T-helper 17 cell (primary cell): ENCODE results near the gene AFF3. TPM values are rescaled to one million over a fixed set of nuclear protein-coding genes. Genes with fewer than 3 reads are reported as not detected.

Experiments
- ATAC-seq: fragments of 150-1000 bp; cut with Tn5 transposase; 2 replicates; pipeline ENCODE4 v1.10.0; 2021; ENCODE audit warnings: mild to moderate bottlenecking, moderate library complexity
- DNase-seq, 3 donors: peaks; one replicate each; pipeline versions ENCODE4 v3.0.0 to v3.0.0-alpha.2; 2020 to 2021
- H3K9me3 ChIP-seq: one replicate; pipeline ENCODE4 v1.7.0; 2013; ENCODE audit warnings: low read length, mild to moderate bottlenecking; ENCODE audit not compliant: control insufficient read depth, poor library complexity, severe bottlenecking
- H3K27ac Mint-ChIP-seq: one replicate; pipeline ENCODE4 v1.8.0; 2022; ENCODE audit warnings: mild to moderate bottlenecking, moderate library complexity, mixed read lengths
- H3K27me3 Mint-ChIP-seq: one replicate; pipeline ENCODE4 v1.8.0; 2022; ENCODE audit warnings: mixed read lengths
- H3K36me3 Mint-ChIP-seq: one replicate; pipeline ENCODE4 v1.8.0; 2022; ENCODE audit warnings: low read depth, mixed read lengths
- H3K4me1 Mint-ChIP-seq: one replicate; pipeline ENCODE4 v1.8.0; 2022; ENCODE audit warnings: mild to moderate bottlenecking, mixed read lengths
- H3K4me3 Mint-ChIP-seq: one replicate; pipeline ENCODE4 v1.8.0; 2022; ENCODE audit warnings: mild to moderate bottlenecking, moderate library complexity, mixed read lengths
- total RNA-seq, 4 donors: library from RNA in 2 of 4; stranded (reverse) in 2 of 4; gene quantifications; one replicate each; pipeline ENCODE4 v1.2.3 and lab custom pipeline; 2022 to 2026

The AFF3 gene
- total RNA-seq, 2 donors from 2014 or later: 6.5 to 14.4 TPM

- H3K9me3 ChIP-seq: no peaks in the 10 kb centered on the region
- Mint-ChIP-seq H3K27me3 (peaks cover 5% of the 10 kb centered on the region), H3K4me3 (no peak overlapping the region), H3K36me3 (no peaks in the 10 kb centered on the region), H3K4me1 (no peaks in the 10 kb centered on the region), H3K27ac (no peak overlapping the region)
- ATAC-seq (no peak), DNase-seq (no peak)
These were observed 220.5 kb downstream of the AFF3 start for GRCh38 chr2:99921903-99922302.

- Mint-ChIP-seq H3K4me3 (no peak overlapping the region), H3K27ac (no peak overlapping the region), H3K27me3 (peaks cover 10% of the 10 kb centered on the region), H3K4me1 (peaks cover 3% of the 10 kb centered on the region), H3K36me3 (no peaks in the 10 kb centered on the region)
- no peak for DNase-seq
- ATAC-seq: no peak
- no peaks in the 10 kb centered on the region for H3K9me3 ChIP-seq
These were observed 224.0 kb downstream of the AFF3 start for GRCh38 chr2:99918389-99918788.

GRCh38 chr2:99915108-99915675, 227.2 kb downstream of the AFF3 start:
- ATAC-seq: no peak
- no peak overlapping the region for H3K4me3 Mint-ChIP-seq
- no peaks in the 10 kb centered on the region for H3K9me3 ChIP-seq
- no peak for DNase-seq
- H3K4me1 Mint-ChIP-seq: peaks cover 3% of the 10 kb centered on the region
- H3K27ac Mint-ChIP-seq: no peak overlapping the region
- no peaks in the 10 kb centered on the region for H3K36me3 Mint-ChIP-seq
- H3K27me3 Mint-ChIP-seq: peaks cover 10% of the 10 kb centered on the region

GRCh38 chr2:99911736-99912135, 230.7 kb downstream of the AFF3 start:
- Mint-ChIP-seq H3K27me3 (peaks cover 5% of the 10 kb centered on the region), H3K4me1 (peaks cover 6% of the 10 kb centered on the region), H3K27ac (no peak overlapping the region), H3K36me3 (no peaks in the 10 kb centered on the region), H3K4me3 (no peak overlapping the region)
- ATAC-seq: no peak
- DNase-seq: no peak
- H3K9me3 ChIP-seq: no peaks in the 10 kb centered on the region

- DNase-seq (no peak), ATAC-seq (no peak)
- Mint-ChIP-seq H3K27me3 (peaks cover 2% of the 10 kb centered on the region), H3K36me3 (no peaks in the 10 kb centered on the region), H3K4me1 (peaks cover 3% of the 10 kb centered on the region), H3K27ac (no peak overlapping the region), H3K4me3 (no peak overlapping the region)
- H3K9me3 ChIP-seq: no peaks in the 10 kb centered on the region
These were observed 231.5 kb downstream of the AFF3 start for GRCh38 chr2:99910902-99911301.

- H3K27me3 Mint-ChIP-seq: peaks cover 20% of the 10 kb centered on the region
- no peak overlapping the region for H3K27ac Mint-ChIP-seq
- peaks cover 3% of the 10 kb centered on the region for H3K4me1 Mint-ChIP-seq
- H3K36me3 Mint-ChIP-seq: peaks cover 2% of the 10 kb centered on the region
- no peak for DNase-seq
- H3K9me3 ChIP-seq: no peaks in the 10 kb centered on the region
- H3K4me3 Mint-ChIP-seq: no peak overlapping the region
- ATAC-seq: no peak
These were observed 236.8 kb downstream of the AFF3 start for GRCh38 chr2:99905636-99906035.

GRCh38 chr2:99905025-99905424, 237.4 kb downstream of the AFF3 start:
- H3K9me3 ChIP-seq: no peaks in the 10 kb centered on the region
- DNase-seq (no peak), ATAC-seq (no peak)
- H3K4me1 Mint-ChIP-seq: peaks cover 3% of the 10 kb centered on the region
- H3K4me3 Mint-ChIP-seq: no peak overlapping the region
- peaks cover 20% of the 10 kb centered on the region for H3K27me3 Mint-ChIP-seq
- peaks cover 2% of the 10 kb centered on the region for H3K36me3 Mint-ChIP-seq
- H3K27ac Mint-ChIP-seq: no peak overlapping the region

GRCh38 chr2:99903981-99904380, 238.4 kb downstream of the AFF3 start:
- Mint-ChIP-seq H3K4me3 (no peak overlapping the region), H3K4me1 (peaks cover 3% of the 10 kb centered on the region), H3K36me3 (peaks cover 2% of the 10 kb centered on the region), H3K27me3 (peaks cover 24% of the 10 kb centered on the region), H3K27ac (no peak overlapping the region)
- H3K9me3 ChIP-seq: no peaks in the 10 kb centered on the region
- DNase-seq (no peak), ATAC-seq (no peak)

- peaks cover 7% of the 10 kb centered on the region for H3K36me3 Mint-ChIP-seq
- DNase-seq: no peak
- H3K9me3 ChIP-seq: no peaks in the 10 kb centered on the region
- ATAC-seq: no peak
- H3K4me3 Mint-ChIP-seq: no peak overlapping the region
- peaks cover 25% of the 10 kb centered on the region for H3K27me3 Mint-ChIP-seq
- H3K27ac Mint-ChIP-seq: no peak overlapping the region
- H3K4me1 Mint-ChIP-seq: peaks cover 8% of the 10 kb centered on the region
These were observed 241.8 kb downstream of the AFF3 start for GRCh38 chr2:99900556-99900955.

- H3K27me3 Mint-ChIP-seq: peaks cover 25% of the 10 kb centered on the region
- no peak overlapping the region for H3K4me3 Mint-ChIP-seq
- DNase-seq: no peak
- H3K4me1 Mint-ChIP-seq: peaks cover 8% of the 10 kb centered on the region
- H3K27ac Mint-ChIP-seq: no peak overlapping the region
- H3K9me3 ChIP-seq: no peaks in the 10 kb centered on the region
- no peak for ATAC-seq
- H3K36me3 Mint-ChIP-seq: peaks cover 7% of the 10 kb centered on the region
These were observed 242.5 kb downstream of the AFF3 start for GRCh38 chr2:99899882-99900281.

GRCh38 chr2:99899058-99899855, 243.1 kb downstream of the AFF3 start:
- Mint-ChIP-seq H3K27ac (no peak overlapping the region), H3K4me1 (peaks cover 8% of the 10 kb centered on the region), H3K4me3 (no peak overlapping the region), H3K27me3 (peaks cover 24% of the 10 kb centered on the region), H3K36me3 (peaks cover 7% of the 10 kb centered on the region)
- H3K9me3 ChIP-seq: no peaks in the 10 kb centered on the region
- DNase-seq (no peak), ATAC-seq (no peak)

- H3K9me3 ChIP-seq: no peaks in the 10 kb centered on the region
- Mint-ChIP-seq H3K27ac (no peak overlapping the region), H3K27me3 (peaks cover 19% of the 10 kb centered on the region), H3K4me3 (no peak overlapping the region), H3K36me3 (peaks cover 7% of the 10 kb centered on the region), H3K4me1 (peaks cover 8% of the 10 kb centered on the region)
- ATAC-seq: no peak
- no peak for DNase-seq
These were observed 243.9 kb downstream of the AFF3 start for GRCh38 chr2:99898336-99899048.

GRCh38 chr2:99891428-99891780, 251.0 kb downstream of the AFF3 start:
- DNase-seq (no peak), ATAC-seq (no peak)
- H3K4me3 Mint-ChIP-seq: no peak overlapping the region
- no peaks in the 10 kb centered on the region for H3K27me3 Mint-ChIP-seq
- H3K36me3 Mint-ChIP-seq: no peaks in the 10 kb centered on the region
- H3K27ac Mint-ChIP-seq: no peak overlapping the region
- H3K4me1 Mint-ChIP-seq: no peaks in the 10 kb centered on the region
- H3K9me3 ChIP-seq: no peaks in the 10 kb centered on the region
